HCT116 (cell line): Measurements from ENCODE around the gene ART5.

Experiments
- ATF3 ChIP-seq: IDR thresholded peaks from 2 replicates; pipeline ENCODE4 v1.6.1; 2012
- CBX3 ChIP-seq: IDR thresholded peaks from 2 replicates; pipeline ENCODE4 v1.6.1; 2012; ENCODE audit warnings: low read depth
- CEBPB ChIP-seq: IDR thresholded peaks from 2 replicates; pipeline ENCODE4 v1.6.1; 2012; ENCODE audit warnings: low read depth
- CTCF ChIP-seq, 3 experiments: fragments of 200-600 bp in 1 of 3; sonication (generic) in 1 of 3; IDR thresholded peaks in 2 of 3; conservative IDR thresholded peaks in 1 of 3; 2 replicates each; pipeline ENCODE4 v1.5.1; 2012 to 2017; ENCODE audit warnings: low read depth in 2 of 3, low read length in 2 of 3, antibody characterized with exemption in 1 of 3, borderline replicate concordance in 1 of 3, control low read depth in 1 of 3, mild to moderate bottlenecking in 1 of 3, mixed read lengths in 1 of 3, mixed run types in 1 of 3, moderate library complexity in 1 of 3; ENCODE audit not compliant: insufficient read depth in 1 of 3
- EGR1 ChIP-seq: IDR thresholded peaks from 2 replicates; pipeline ENCODE4 v1.6.1; 2012; ENCODE audit warnings: low read depth
- EZH2 ChIP-seq: fragments of 200-600 bp; sonication (generic); IDR thresholded peaks from 2 replicates; pipeline ENCODE4 v1.6.1; 2017; ENCODE audit warnings: antibody characterized with exemption, mixed run types
- MAX ChIP-seq: IDR thresholded peaks from 2 replicates; pipeline ENCODE4 v1.6.1; 2012
- POLR2A ChIP-seq: IDR thresholded peaks from 2 replicates; pipeline ENCODE4 v1.7.0; 2011; ENCODE audit warnings: borderline replicate concordance; ENCODE audit not compliant: insufficient read depth, insufficient read length; ENCODE audit errors: extremely low read depth
- POLR2AphosphoS5 ChIP-seq: IDR thresholded peaks from 2 replicates; pipeline ENCODE4 v1.6.1; 2011; ENCODE audit warnings: mild to moderate bottlenecking, low read depth, low read length, moderate library complexity
- REST ChIP-seq: IDR thresholded peaks from 2 replicates; pipeline ENCODE4 v1.6.1; 2012; ENCODE audit warnings: low read depth
- SP1 ChIP-seq: IDR thresholded peaks from 2 replicates; pipeline ENCODE4 v1.6.1; 2012; ENCODE audit warnings: low read depth
- SRF ChIP-seq: IDR thresholded peaks from 2 replicates; pipeline ENCODE4 v1.6.1; 2012; ENCODE audit warnings: low read depth
- YY1 ChIP-seq: IDR thresholded peaks from 2 replicates; pipeline ENCODE4 v1.6.1; 2011; ENCODE audit warnings: low read length, low read depth, moderate library complexity, mild to moderate bottlenecking; ENCODE audit not compliant: insufficient replicate concordance; ENCODE audit errors: extremely low read depth
- ZBTB33 ChIP-seq: IDR thresholded peaks from 2 replicates; pipeline ENCODE4 v1.6.1; 2011; ENCODE audit warnings: mild to moderate bottlenecking, low read length, moderate library complexity; ENCODE audit not compliant: insufficient replicate concordance; ENCODE audit errors: extremely low read depth

- no peak for TF ChIP-seq CTCF (IDR thresholded peaks at IDR 0.05 in 2 of 3, conservative IDR thresholded peaks at IDR 0.05 in 1 of 3; ENCODE audit: borderline replicate concordance in 1 of 3, insufficient read depth in 1 of 3, low read depth in 2 of 3, low read length in 2 of 3)
- TF ChIP-seq ZBTB33 = no peak
- TF ChIP-seq ATF3 = no peak
- no peak for TF ChIP-seq CEBPB
- no peak for TF ChIP-seq POLR2A
- TF ChIP-seq CBX3 = no peak
- TF ChIP-seq EZH2 = no peak
- no peak for TF ChIP-seq SP1
- no peak for TF ChIP-seq POLR2AphosphoS5
- no peak for TF ChIP-seq EGR1
- TF ChIP-seq YY1 = no peak
- TF ChIP-seq MAX = no peak
- no peak for TF ChIP-seq SRF
- TF ChIP-seq REST = no peak
Observed at GRCh38 chr11:3610846-3611245, 30.9 kb downstream of the ART5 start.
